K562 (cell line): ENCODE data around the gene MRPL41. TPM values are rescaled to one million over a fixed set of nuclear protein-coding genes. Genes with fewer than 3 reads are reported as not detected.

Source experiments
- ATAC-seq: fragments of 200-7000 bp; cut with Tn5 transposase; 3 replicates; pipeline ENCODE4 v1.9.1; 2020; ENCODE audit warnings: moderate library complexity
- BruUV-seq: library from RNA; stranded (reverse); fragments of 400-500 nt; replicated peaks from 2 replicates; lab custom pipeline; 2021; lab: Mats Ljungman, UMichigan
- CTCF ChIA-PET: fragments of 300-600 bp; formaldehyde crosslinking; extraction: SDS; loops from one replicate; lab custom pipeline; 2021; ENCODE audit warnings: low intra/inter-chr PET ratio; lab: Yijun Ruan, JAX
- POLR2A ChIA-PET: fragments of 300-600, 350-650 bp; sonication (Branson Sonifier 250); formaldehyde crosslinking; extraction: SDS; loops from one replicate; lab custom pipeline; 2021; ENCODE audit warnings: antibody characterized with exemption, inconsistent platforms; lab: Yijun Ruan, JAX
- DNase-seq, 4 experiments: peaks; one replicate each; pipeline versions ENCODE4 v3.0.0 to v3.0.0-alpha.2; 2011 to 2018; ENCODE audit warnings: low spot score in 3 of 4, mixed read lengths in 3 of 4; ENCODE audit errors: extremely low read depth in 1 of 4
- FAIRE-seq: peaks from 2 replicates; lab custom pipeline; 2011; peaks lifted over from hg19 to GRCh38; lab: Jason Lieb, UNC
- H2AFZ ChIP-seq: 2 replicates; pipeline ENCODE4 v1.6.0; 2011; ENCODE audit warnings: low read depth, low read length, control low read depth, inconsistent platforms
- H3K27ac ChIP-seq: fragments of 200-600 bp; 3 replicates; pipeline ENCODE4 v1.8.0; 2011; ENCODE audit warnings: low read depth, mild to moderate bottlenecking, control low read depth, inconsistent platforms, low read length, moderate library complexity, mixed read lengths; ENCODE audit errors: extremely low read depth
- H3K27me3 ChIP-seq, 2 experiments: fragments of 300-600 bp in 1 of 2; 2 replicates in 1 of 2; 3 replicates in 1 of 2; pipeline versions ENCODE4 v1.6.0 to v1.8.0; 2011; ENCODE audit warnings: inconsistent platforms in 2 of 2, low read length in 2 of 2, mild to moderate bottlenecking in 1 of 2, mixed read lengths in 1 of 2, moderate library complexity in 1 of 2; ENCODE audit not compliant: control insufficient read depth in 2 of 2, insufficient read depth in 2 of 2
- H3K36me3 ChIP-seq: fragments of 300-600 bp; 3 replicates; pipeline ENCODE4 v1.8.0; 2011; ENCODE audit warnings: mild to moderate bottlenecking, low read length, inconsistent platforms; ENCODE audit not compliant: control insufficient read depth, insufficient read depth
- H3K4me1 ChIP-seq, 2 experiments: fragments of 200-600 bp in 1 of 2; replicated peaks in 1 of 2; 2 replicates in 1 of 2; 3 replicates in 1 of 2; pipeline versions ENCODE4 v1.5.1 to v1.8.0; 2011; ENCODE audit warnings: inconsistent platforms in 2 of 2, low read length in 2 of 2, mild to moderate bottlenecking in 1 of 2, mixed read lengths in 1 of 2, moderate library complexity in 1 of 2; ENCODE audit not compliant: control insufficient read depth in 2 of 2, insufficient read depth in 2 of 2
- H3K4me2 ChIP-seq: 2 replicates; pipeline ENCODE4 v1.6.1; 2011; ENCODE audit warnings: low read length, control low read depth, inconsistent platforms, mixed read lengths; ENCODE audit not compliant: insufficient read depth
- H3K4me3 ChIP-seq: fragments of 200-600 bp; sonication (generic), shearing (Covaris generic); 2 replicates; pipeline ENCODE4 v1.5.1; 2016; ENCODE audit warnings: control low read depth, inconsistent platforms
- H3K79me2 ChIP-seq: fragments of 200-600 bp; 3 replicates; pipeline ENCODE4 v1.8.0; 2011; ENCODE audit warnings: low read length, inconsistent platforms; ENCODE audit not compliant: control insufficient read depth, insufficient read depth
- H3K9ac ChIP-seq, 2 experiments: 2 replicates each; pipeline versions ENCODE4 v1.6.0 to v1.6.1; 2011; ENCODE audit warnings: low read depth in 2 of 2, low read length in 2 of 2, control low read depth in 1 of 2, inconsistent platforms in 1 of 2, mild to moderate bottlenecking in 1 of 2, mixed read lengths in 1 of 2; ENCODE audit not compliant: insufficient read depth in 1 of 2
- H3K9me1 ChIP-seq: one replicate; pipeline ENCODE4 v1.6.0; 2011; ENCODE audit warnings: inconsistent platforms, mild to moderate bottlenecking, low read length, moderate library complexity; ENCODE audit not compliant: control insufficient read depth, insufficient read depth
- H3K9me3 ChIP-seq: replicated peaks from 2 replicates; pipeline ENCODE4 v1.5.1; 2011; ENCODE audit warnings: low read depth, low read length, inconsistent platforms; ENCODE audit not compliant: control insufficient read depth, insufficient read depth
- H4K20me1 ChIP-seq: replicated peaks from 2 replicates; pipeline ENCODE4 v1.6.1; 2011; ENCODE audit warnings: low read length, inconsistent platforms, mixed read lengths; ENCODE audit not compliant: control insufficient read depth, insufficient read depth
- ARHGAP35 ChIP-seq: fragments of 450-650 bp; IDR thresholded peaks from 2 replicates; pipeline ENCODE4 v1.6.1; 2018; ENCODE audit not compliant: partially characterized antibody
- ATF7 ChIP-seq: fragments of 450-650 bp; IDR thresholded peaks from 2 replicates; pipeline ENCODE4 v1.7.1; 2014; ENCODE audit warnings: mild to moderate bottlenecking, moderate library complexity
- COPS2 ChIP-seq: fragments of 450-650 bp; conservative IDR thresholded peaks from 2 replicates; pipeline ENCODE4 v1.6.1; 2016; ENCODE audit warnings: mild to moderate bottlenecking, moderate library complexity
- KLF1 ChIP-seq: fragments of 450-650 bp; IDR thresholded peaks from 2 replicates; pipeline ENCODE4 v1.6.1; 2016; ENCODE audit warnings: missing genetic modification characterization, missing compliant biosample characterization
- RBM15 ChIP-seq: fragments of 200-400 bp; formaldehyde crosslinking; IDR thresholded peaks from 2 replicates; pipeline ENCODE4 v1.6.1; 2018; ENCODE audit warnings: mild to moderate bottlenecking, low read length, moderate library complexity; ENCODE audit not compliant: insufficient read depth
- RBM34 ChIP-seq: fragments of 200-400 bp; formaldehyde crosslinking; IDR thresholded peaks from 2 replicates; pipeline ENCODE4 v1.6.1; 2018; ENCODE audit warnings: low read length, borderline replicate concordance; ENCODE audit not compliant: insufficient read depth
- TCF7L2 ChIP-seq: fragments of 150-350 bp; IDR thresholded peaks from 2 replicates; pipeline ENCODE4 v1.6.1; 2016; ENCODE audit warnings: low read depth, mild to moderate bottlenecking, low read length, moderate library complexity
- ZNF239 ChIP-seq: fragments of 250-450 bp; sonication (Bioruptor Pico); IDR thresholded peaks from 2 replicates; pipeline ENCODE4 v1.4.0; 2020; ENCODE audit warnings: mild to moderate bottlenecking
- ZNF316 ChIP-seq: fragments of 450-650 bp; IDR thresholded peaks from 2 replicates; pipeline ENCODE4 v1.6.1; 2016
- WGBS: fragments of 100-300 bp; shearing (Covaris generic); methylation state at CpG from one replicate; pipeline ENCODE4 v1.1.6; 2016; ENCODE audit warnings: low coverage, mixed read lengths; ENCODE audit not compliant: insufficient coverage; ENCODE audit errors: missing lambda C conversion rate; 5-methylcytosine and 5-hydroxymethylcytosine counted together
- in situ Hi-C: fragments of 300-500 bp; cut with MboI; formaldehyde crosslinking; loops from 4 replicates; pipeline ENCODE4 v1.15.0; 2018; ENCODE audit warnings: inconsistent platforms, mixed read lengths
- intact Hi-C: fragments of 100-400 bp; cut with micrococcal nuclease; formaldehyde crosslinking; loops from 2 replicates; pipeline ENCODE4 v1.14.2; 2022
- polyA plus RNA-seq, 8 experiments: library from polyadenylated mRNA; depleted of rRNA in 4 of 8; stranded (reverse) in 5 of 8; unstranded in 3 of 8; fragments of >200 nt; fragmentation: Nextera tagmentation in 2 of 8; fragmentation: Illumina TruSeq in 1 of 8; extraction: Ambion mirVana in 2 of 8; extraction: Trizol in 1 of 8; gene quantifications; 2 replicates each; pipeline versions ENCODE4 v1.2.1 to v1.2.3, GENCODE V29; 2011 to 2014; ENCODE audit warnings: inconsistent platforms in 1 of 8, missing spikeins in 1 of 8
- total RNA-seq, 7 experiments: library from RNA; depleted of rRNA in 6 of 7; stranded (reverse); fragments of >200 nt in 6 of 7; fragmentation: Illumina TruSeq in 2 of 7; extraction: Trizol in 2 of 7; gene quantifications; 2 replicates each; pipeline versions ENCODE4 v1.2.1 to v1.2.3, GENCODE V29; 2011 to 2021; ENCODE audit warnings: low replicate concordance in 1 of 7
- TF ChIP-seq, protein P1 (sequence below): fragments of 450-650 bp; IDR thresholded peaks from 2 replicates; pipeline ENCODE4 v1.6.1; 2016; ENCODE audit warnings: missing biosample characterization, missing genetic modification characterization

The MRPL41 gene
- total and polyA plus RNA-seq, 9 of the 15 experiments (the other 6 are each of a cell fraction or from before 2014, with no cell fraction given), result 2.6 to 259 (median 21.6) TPM

DNA sequence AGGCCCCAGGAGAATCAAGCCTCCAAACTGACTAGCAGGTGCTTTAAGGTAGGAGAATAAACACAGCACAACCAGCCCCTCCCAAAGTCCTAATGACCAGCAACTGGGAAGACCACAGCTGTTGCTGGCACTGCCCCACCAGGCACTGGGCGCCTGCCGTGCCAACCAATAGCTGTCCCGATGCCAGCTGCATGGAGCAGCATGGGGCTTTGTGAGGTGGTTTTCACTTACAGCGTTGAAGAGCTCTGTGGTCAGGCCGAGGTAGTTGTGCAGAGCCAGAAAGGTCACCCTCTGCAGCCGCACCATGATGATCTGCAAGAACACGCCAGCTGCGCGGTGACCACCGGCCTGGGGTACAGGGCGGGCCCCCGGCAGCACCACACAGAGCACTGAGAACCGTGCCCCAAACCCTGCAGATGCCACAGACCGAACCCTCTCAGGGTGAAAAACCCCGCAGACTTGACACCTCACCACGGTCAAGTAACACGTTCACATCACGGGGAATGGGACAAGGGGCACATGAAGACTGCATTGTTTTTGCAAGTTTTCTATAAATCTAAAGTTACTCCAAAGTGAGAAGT lies 30.2 kb upstream of the MRPL41 start:
- H4K20me1 ChIP-seq, result no peaks in the 10 kb centered on the region
- H3K27ac ChIP-seq, result no peak overlapping the region
- H3K4me3 ChIP-seq, result no peak overlapping the region
- whole genome bisulfite sequencing, result 53% methylated on average over 18 of the region's 18 CpGs
- no peaks in the 10 kb centered on the region for H3K79me2 ChIP-seq
- intact Hi-C loops, result no loop called here
- TF ChIP-seq ZNF316 (no peak), COPS2 (no peak), TCF7L2 (no peak), ZNF239 (CRISPR knock-in tag) (no peak), RBM15 (no peak), KLF1 (tag) (no peak), ATF7 (no peak), RBM34 (no peak), ARHGAP35 (no peak)
- TF ChIP-seq, protein P1, sequence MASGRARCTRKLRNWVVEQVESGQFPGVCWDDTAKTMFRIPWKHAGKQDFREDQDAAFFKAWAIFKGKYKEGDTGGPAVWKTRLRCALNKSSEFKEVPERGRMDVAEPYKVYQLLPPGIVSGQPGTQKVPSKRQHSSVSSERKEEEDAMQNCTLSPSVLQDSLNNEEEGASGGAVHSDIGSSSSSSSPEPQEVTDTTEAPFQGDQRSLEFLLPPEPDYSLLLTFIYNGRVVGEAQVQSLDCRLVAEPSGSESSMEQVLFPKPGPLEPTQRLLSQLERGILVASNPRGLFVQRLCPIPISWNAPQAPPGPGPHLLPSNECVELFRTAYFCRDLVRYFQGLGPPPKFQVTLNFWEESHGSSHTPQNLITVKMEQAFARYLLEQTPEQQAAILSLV (tag), result no peak
- TF ChIP-seq, all 486 proteins: peak for 0
- in situ Hi-C loops, result no loop called here
- FAIRE-seq (no peak), DNase-seq (no peak), ATAC-seq (no peak)
- H3K4me2 ChIP-seq, result no peak overlapping the region
- ChIA-PET POLR2A (no interaction called here), CTCF (no interaction called here)
- no peak overlapping the region; a peak in 1 of 4 replicates for H3K9ac ChIP-seq
- H3K9me3 ChIP-seq, result no peaks in the 10 kb centered on the region
- BruUV-seq, result no TSS peak
- no peaks in the 10 kb centered on the region for H3K36me3 ChIP-seq
- H3K9me1 ChIP-seq, result no peaks in the 10 kb centered on the region
- H2AFZ ChIP-seq, result no peak overlapping the region
- no peaks in the 10 kb centered on the region for H3K27me3 ChIP-seq
- H3K4me1 ChIP-seq, result peaks cover 0 to 29% of the 10 kb centered on the region in 2 experiments; a peak in 3 of 5 replicates
